NCI-H2196 (cell line): ENCODE results near the gene GAL3ST1.

Source experiments
- DNase-seq: peaks from one replicate; lab custom pipeline; 2025; ENCODE audit not compliant: unreplicated experiment; lab: John Stamatoyannopoulos, UW

The GAL3ST1 gene

DNA sequence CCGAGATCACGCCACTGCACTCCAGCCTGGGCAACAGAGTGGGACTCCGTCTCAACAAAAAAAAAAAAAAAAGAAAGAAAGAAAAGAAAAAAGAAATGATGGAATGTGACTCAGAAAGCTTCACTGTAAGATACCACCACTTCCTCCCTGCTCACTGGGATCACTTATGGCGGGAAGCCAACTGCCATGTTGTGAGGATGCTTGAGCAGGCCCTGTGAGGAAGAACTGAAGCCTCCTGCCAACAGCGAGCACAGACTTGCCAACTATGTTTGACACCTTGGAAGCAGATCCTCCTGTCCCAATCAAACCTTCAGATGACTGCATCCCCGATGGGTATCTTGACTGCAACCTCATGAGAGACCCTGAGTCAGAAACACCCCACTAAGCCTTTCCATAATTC lies 36.2 kb downstream of the GAL3ST1 start:
- DNase-seq = no peak

DNA sequence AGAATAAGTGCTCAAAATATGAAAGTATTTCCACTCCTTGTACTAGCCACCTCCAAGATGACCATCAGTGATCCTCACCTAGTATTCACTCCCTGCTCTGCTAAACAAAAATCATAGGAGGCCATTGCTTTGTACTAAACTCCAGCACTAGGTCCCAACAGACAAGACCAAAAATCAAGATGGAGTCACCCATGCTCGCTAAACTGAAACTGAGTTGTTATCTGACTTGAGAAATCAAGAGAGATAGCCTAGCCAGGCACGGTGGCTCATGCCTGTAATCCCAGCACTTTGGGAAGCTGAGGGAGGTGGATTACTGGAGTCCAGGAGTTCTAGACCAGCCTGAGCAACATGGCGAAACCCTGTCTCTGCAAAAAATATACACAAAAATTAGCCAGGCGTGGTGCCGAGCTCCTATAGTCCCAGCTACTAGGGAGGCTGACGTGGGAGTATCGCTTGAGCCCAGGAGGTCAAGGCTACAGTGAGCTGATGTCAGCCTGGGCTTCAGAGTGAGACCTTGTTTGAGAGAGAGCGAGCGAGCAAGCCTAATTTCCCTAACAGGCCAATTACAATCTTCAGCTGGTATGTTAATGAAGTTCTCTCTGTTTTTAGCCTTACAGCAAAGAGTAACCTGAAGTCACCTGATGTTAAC lies 37.3 kb downstream of the GAL3ST1 start:
- no peak for DNase-seq

DNA sequence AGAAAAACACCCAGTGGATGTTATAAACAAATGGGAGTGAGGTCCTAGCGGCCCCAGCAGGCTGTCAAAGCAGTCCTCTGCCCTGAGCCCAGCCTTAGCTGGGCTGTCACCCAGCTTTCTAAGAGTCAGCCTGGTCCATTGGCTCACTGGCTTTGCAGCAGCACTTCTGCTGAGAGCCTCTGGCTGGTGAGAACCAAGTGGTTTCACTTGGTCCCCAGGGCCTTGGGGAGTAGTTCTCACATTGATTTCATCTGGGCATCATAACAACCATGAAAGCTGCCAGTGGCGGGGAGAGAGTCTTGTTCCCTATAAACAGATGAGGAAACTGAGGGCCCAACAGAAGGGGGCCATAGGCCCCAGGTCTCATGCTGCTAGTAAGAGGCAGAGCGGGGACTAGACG lies 39.3 kb downstream of the GAL3ST1 start:
- no peak for DNase-seq

DNA sequence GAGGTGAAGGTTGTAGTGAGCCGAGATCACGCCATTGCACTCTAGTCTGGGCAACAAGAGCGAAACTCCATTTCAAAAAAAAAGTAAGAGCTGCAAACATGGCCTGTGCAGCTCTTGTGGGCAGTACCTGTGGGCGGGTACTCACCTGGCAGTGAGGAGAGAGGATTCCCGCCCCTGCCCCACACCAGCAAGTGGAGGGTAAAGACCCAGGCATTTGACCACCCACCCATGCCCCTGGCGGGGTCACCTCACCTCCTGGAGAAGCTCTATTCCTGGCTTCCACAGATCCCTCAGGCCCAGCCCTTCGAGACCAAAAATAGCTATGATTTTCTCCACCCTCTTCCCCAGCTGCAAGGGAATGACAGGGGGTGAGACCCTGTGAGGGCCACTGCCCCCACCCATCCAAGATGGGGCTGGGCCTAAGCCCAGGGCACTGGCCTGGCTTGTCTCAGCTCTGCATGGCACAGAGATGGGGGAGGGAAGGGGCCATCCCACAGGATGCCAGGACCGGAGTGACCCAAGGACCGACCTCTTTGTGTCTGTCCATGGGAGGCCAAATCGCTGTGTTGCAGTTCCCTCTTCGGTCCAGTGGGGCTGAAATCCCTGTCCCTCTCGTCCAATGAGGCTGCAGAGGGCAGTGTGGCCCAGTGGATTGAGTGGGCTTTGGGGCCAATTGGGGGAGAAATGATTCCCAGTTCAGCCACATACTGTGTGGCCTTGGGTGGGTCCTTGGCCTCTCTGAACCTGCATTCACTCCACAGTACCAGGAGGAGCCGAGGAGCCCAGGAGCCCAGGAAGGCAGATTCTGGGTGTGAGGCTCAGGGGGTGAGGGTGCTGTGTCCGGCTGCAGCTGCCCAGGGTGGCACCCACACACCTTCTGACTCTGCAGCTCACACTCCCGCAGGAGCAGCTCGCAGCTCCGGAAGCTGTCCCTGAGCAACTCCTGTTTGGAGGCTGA lies 42.5 kb downstream of the GAL3ST1 start:
- no peak for DNase-seq

DNA sequence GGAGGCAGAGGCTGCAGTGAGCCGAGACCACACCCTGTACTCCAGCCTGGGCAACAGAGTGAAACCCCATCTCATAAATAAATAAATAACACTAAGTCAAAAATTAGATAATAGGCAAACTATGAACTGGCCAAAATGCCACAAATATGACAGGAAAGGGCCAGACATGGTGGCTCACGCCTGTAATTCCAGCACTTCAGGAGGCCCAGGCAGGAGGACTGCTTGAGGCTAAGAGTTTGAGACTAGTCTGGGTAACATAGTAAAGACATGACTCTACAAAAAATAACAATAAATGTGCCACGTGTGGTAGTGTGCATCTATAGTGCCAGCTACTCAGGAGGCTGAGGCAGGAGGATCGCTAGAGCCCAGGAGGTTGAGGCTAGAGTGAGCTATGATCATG lies 47.8 kb downstream of the GAL3ST1 start:
- DNase-seq = no peak

DNA sequence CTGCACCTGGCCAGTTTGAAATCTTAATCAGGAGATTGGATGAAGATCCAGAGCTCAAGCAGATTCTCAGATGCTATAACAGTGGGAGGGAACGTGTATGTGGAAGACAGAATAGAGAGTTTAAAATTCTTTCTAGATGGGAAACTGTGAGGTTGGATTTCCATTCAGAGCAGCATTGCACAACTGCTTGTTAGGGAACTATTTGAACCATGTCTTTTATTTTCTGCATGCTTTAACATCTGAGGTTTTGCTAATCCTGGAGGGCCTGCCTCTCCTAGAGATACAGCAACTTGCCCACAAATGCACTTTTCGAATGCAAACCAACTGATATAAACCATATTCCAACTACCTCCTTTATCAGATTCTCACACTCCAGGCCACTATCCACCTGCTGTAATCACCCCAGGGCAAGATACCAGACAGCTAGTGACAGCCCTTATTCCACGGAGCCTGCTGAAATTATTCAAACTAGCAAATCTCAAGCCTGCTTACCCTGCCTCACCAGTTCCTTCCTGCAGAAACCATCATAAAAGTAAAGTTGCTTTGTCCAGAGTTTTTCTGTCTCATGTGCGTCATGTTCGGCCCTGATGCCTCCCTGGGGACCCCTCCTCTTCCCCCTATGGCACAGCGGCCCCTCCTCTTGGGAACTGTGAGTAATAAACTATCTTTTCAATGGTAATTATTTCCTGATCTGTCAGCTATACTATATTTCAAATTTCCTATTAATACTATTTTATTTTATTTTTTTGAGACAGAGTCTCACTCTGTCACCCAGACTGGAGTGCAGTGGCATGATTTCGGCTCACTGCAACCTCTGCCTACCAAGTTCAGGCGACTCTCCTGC lies 50.6 kb downstream of the GAL3ST1 start:
- DNase-seq = no peak

DNA sequence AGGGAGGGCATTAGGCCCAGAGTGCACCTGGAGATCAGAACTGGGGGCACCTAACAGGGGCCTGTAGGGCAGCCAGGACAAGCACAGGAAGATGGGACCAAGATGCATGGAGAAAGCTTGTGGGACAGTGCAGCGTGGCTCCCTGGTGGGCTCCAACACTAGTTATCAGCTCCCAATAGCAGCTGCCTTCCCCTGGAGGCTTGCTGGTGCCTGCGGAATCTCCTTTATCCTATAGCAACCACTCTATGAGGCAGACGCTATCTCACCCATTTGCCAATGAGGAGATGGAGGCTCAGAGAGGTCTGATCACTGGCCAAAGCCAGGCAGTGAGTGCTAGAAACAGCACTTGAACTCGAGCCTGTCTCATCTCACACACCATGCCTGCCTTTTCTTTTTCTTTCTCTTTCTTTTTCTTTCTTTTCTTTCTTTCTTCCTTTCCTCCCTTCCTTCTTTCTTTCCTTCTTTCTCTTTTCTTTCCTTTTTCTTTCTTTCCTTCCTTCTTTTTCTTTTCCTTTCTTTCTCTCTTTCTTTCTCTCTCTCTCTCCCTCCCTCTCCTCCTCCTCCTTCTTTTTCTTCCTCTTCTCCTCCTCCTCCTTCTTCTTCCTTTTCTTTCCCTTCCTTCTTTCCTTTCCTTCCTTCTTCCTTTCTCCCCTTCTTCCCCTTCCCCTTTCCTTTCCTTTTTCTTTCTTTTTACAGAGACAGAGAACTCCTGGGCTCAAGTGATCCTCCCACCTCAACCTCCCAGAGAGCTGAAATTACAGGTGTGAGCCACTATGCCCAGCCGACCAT lies 52.9 kb downstream of the GAL3ST1 start:
- no peak for DNase-seq

DNA sequence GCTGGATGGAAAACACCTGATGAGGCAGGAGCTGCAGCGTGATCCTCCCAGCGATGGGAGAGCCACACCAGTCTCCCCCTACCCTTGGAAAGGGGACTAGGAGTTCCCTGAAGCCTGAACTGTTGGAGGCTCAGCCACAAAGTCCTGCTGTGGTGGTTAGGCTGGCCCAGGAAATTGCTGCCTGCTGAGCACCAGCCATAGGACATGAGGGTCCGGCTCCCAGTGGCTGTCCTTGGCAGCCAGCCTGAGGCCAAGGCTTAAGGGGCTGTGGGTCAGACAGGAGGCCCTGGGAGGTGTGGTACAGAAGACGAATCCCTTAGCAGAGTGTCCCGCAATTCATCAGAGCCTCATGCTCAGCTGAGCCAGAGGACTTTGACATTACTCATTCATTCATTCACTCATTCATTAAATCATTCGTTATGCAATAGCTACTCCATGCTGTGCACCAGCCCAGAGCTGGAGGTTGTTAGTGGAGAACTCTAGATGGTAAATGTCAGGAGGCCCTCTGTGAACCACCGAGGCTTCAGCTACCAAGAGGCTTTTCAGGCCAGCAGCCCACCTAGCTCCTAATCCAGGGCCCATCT lies 54.5 kb downstream of the GAL3ST1 start:
- no peak for DNase-seq

DNA sequence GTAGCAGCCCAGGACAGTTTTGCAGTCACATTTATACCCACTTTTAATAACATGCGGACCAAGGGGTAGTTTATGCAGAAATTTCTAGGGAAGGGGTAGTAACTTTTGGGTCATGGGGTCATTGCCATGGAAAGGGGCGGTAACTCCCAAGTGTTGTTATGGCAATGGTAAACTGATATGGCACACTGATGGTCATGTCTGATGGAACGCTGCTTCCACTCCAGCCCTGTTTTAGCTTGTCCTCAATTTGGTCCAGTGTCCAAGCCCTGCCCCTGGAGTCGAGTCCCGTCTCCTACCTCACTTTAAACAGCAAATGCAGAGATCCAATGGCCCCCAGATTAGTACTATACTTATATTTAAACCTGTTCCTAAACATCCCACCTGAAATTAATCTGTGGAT lies 57.7 kb downstream of the GAL3ST1 start:
- DNase-seq = no peak

DNA sequence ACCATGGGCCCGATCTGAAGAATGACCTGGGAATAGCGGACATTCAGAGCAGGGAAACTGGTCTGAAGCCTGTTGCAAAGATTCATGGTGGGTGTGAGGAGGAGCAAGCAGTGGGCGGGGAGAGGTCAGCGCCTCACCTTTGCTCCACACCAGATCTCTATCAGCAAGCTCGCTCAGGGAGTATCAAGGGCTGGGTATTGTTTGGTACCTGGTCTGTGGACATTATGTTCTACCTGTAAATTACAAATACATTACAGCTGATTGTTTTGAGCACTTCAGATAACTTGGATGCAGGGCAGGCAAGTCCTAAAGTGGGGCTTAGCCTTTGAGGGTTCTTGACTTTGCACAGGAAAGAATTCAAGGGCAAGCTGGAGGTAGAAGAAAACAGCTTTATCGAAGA lies 58.2 kb downstream of the GAL3ST1 start:
- no peak for DNase-seq

DNA sequence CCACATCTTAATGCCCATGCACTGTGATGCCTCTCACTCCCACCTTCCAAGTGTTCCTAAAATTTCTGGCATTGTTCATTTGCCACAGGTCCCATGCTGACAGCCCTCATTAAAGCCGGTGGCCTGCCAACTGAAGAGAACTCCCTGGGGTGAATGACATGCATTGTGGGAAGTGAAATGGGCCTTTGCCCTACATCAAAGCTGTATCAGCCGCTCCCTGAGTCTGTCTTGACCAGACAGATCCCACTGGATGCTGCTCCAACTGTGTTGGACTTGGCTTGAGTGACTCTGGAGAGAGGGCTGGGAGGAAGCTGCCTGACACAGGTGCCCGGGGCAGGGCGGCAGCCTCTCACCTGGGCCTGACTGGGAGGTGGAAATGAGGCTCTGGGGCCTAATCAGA lies 60.2 kb downstream of the GAL3ST1 start:
- no peak for DNase-seq

DNA sequence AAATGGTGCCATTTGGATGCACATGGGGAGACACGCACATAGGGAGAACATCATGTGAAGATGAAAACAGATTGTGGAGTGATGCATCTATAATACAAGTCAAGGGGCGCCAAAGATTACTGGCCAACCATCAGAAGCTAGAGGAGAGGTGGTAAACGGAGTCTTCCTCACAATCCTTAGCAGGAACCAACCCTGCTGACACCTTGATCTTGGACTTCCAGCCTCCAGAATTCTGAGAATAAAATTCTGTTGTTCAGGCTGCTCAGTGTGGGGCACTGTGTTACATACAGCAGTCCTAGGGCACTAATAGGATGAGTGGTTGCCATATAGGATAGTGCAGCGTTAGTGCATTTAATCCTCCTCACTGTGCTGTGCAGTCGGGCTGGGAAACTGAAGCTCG lies 61.0 kb downstream of the GAL3ST1 start:
- no peak for DNase-seq

DNA sequence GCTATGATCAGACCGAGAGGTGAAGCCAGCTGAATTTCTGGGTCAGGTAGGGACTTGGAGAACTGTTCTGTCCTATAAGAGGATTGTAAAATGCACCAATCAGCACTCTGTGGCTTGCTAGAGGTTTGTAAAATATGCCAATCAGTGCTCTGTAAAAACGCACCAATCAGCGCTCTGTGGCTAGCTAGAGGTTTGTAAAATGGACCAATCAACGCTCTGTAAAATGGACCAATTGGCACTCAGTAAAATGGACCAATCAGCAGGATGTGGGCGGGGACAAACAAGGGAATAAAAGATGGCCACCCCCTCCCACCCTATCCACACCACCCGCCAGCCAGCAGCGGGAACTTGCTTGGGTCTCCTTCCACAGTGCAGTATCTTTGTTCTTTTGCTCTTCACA lies 62.6 kb downstream of the GAL3ST1 start:
- DNase-seq = no peak

DNA sequence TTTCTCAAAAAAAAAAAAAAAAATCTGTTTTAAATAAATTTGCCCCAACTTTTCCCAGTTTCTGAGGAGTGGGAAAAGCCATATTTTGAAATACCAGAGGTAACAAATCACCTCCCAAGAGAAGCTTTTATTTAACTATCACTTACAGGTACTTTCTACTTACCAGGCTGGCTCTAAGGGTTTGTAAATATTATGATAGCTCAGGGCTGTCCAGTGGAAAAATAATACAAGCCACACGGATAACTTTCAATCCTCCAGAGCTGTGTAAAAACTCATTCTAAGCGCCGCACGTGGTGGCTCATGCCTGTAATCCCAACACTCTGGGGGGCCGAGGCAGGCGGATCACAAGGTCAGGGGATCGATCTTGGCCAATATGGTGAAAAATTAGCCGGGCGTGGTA lies 63.4 kb downstream of the GAL3ST1 start:
- no peak for DNase-seq

DNA sequence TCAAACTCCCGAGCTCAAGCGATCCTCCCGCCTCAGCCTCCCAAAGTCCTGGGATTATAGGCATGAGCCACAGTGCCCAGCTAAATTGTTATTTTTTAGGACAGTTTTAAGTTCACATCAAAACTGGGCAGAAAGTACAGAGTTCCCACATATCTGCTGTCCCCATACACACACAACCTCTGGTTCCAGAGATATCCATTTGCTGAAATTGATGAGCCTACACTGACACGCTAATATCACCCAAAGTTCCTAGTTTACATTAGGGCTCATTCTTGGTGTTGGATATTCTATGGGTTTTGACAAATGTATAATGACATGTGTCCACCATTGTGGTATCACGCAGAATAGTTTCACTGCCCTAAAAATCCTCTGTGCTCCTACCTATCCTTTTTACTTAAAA lies 66.2 kb downstream of the GAL3ST1 start:
- DNase-seq = no peak

DNA sequence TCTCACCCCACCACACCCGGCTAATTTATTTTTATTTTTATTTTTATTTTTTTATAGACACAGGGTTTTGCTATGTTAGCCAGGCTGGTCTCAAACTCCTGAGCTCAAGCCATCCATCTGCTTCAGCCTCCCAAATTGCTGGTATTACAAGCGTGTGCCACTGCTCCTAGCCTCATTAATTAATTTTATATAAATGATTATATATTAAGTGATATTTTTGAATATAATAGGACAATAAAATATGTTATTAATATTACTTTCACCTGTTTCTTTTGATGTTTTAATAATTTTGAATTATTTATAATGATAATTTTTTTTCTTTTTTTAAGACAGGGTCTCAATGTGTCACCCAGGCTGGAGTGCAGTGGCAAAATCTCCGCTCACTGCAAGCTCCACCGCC lies 66.8 kb downstream of the GAL3ST1 start:
- DNase-seq = no peak

DNA sequence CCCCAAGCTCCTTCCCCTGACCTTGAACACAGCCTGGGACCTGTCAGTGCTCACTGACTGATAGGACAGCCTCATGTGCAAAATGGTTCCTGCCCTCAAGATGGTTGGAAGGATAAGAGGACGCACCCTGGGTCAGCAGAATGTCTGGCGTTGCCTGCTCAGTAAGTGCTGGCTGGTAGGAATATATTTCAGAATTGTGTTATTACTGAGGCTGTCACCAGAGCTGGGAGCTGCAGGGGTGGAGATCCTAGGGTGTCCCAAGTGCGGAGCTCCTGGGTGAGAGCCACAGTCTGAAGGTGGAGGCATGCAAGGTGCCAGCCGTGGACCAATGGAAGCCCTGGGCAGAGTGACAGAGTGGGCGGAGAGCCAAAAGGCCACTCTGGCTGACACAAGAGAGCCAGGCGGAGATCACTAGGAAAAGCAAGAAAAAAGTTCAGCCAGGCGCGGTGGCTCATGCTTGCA lies 67.9 kb downstream of the GAL3ST1 start:
- DNase-seq = no peak
